Stomach (tissue), 9 donors: ENCODE results near the gene SYS1. TPM values are rescaled to one million over a fixed set of nuclear protein-coding genes. Genes with fewer than 3 reads are reported as not detected.

ENCODE experiments used
- DNase-seq, 2 donors: peaks; one replicate each; pipeline versions ENCODE4 v3.0.0 to v3.0.0-alpha.2; 2013 to 2019
- H3K27ac ChIP-seq, 5 donors: fragments of 200-600 bp in 4 of 5; sonication (generic) in 4 of 5; one replicate each; pipeline ENCODE4 v1.5.1; 2013 to 2019; ENCODE audit warnings: mild to moderate bottlenecking in 1 of 5, moderate library complexity in 1 of 5
- H3K27me3 ChIP-seq, 3 donors: fragments of 200-600 bp; sonication (generic); one replicate each; pipeline ENCODE4 v1.5.1; 2017 to 2019; ENCODE audit warnings: mixed run types in 1 of 3
- H3K36me3 ChIP-seq, 4 donors: fragments of 200-600 bp; sonication (generic); 1 replicate in 3 of 4; 2 replicates in 1 of 4; pipeline ENCODE4 v1.5.1; 2016 to 2019
- H3K4me1 ChIP-seq, 4 donors: fragments of 200-600 bp; sonication (generic); one replicate each; pipeline ENCODE4 v1.5.1; 2016 to 2019
- H3K4me3 ChIP-seq, 4 donors: fragments of 200-600 bp; sonication (generic) in 3 of 4; one replicate each; pipeline ENCODE4 v1.5.1; 2016 to 2019; ENCODE audit warnings: mild to moderate bottlenecking in 1 of 4
- H3K9me3 ChIP-seq, 4 donors: fragments of 200-600 bp; sonication (generic); one replicate each; pipeline ENCODE4 v1.5.1; 2016 to 2019
- EP300 ChIP-seq: sonication (generic); formaldehyde crosslinking; IDR thresholded peaks from one replicate; pipeline ENCODE4 v1.6.1; 2017; ENCODE audit warnings: antibody characterized with exemption
- POLR2A ChIP-seq, 4 donors: fragments of 450-650 bp; IDR thresholded peaks; one replicate each; pipeline ENCODE4 v1.6.1; 2016; ENCODE audit warnings: antibody characterized with exemption in 4 of 4, control low read depth in 2 of 4, mild to moderate bottlenecking in 1 of 4, moderate library complexity in 1 of 4
- POLR2AphosphoS5 ChIP-seq, 3 donors: sonication (generic); formaldehyde crosslinking; IDR thresholded peaks; one replicate each; pipeline ENCODE4 v1.6.1; 2016; ENCODE audit warnings: antibody characterized with exemption in 3 of 3
- WGBS, 5 donors: extraction: QIAGEN DNeasy Blood & Tissue Kit in 3 of 5; methylation state at CpG; one replicate each; pipeline versions ENCODE4 v1.1.5 to v1.1.7; 2013 to 2018; 5-methylcytosine and 5-hydroxymethylcytosine counted together
- intact Hi-C: fragments of 100-400 bp; cut with DNase I; formaldehyde crosslinking; loops from one replicate; pipeline ENCODE4 v1.15.1; 2023; ENCODE audit warnings: low total_unique reads
- polyA plus RNA-seq, 3 donors: library from polyadenylated mRNA; stranded (reverse); fragments of 200-250 nt; gene quantifications; one replicate each; pipeline ENCODE4 v1.2.3, GENCODE V29; 2013
- total RNA-seq, 5 donors: library from RNA; depleted of rRNA; stranded (reverse); fragments of >200 nt; gene quantifications; one replicate each; pipeline versions ENCODE4 v1.1.0 to v1.2.3, GENCODE V29; 2014 to 2016
- TF ChIP-seq, protein P1 (sequence below), 7 experiments: fragments of 450-650 bp in 4 of 7; fragments of 200-600 bp in 3 of 7; sonication (generic) in 3 of 7; IDR thresholded peaks; one replicate each; pipeline ENCODE4 v1.5.1; 2016 to 2019; ENCODE audit warnings: antibody characterized with exemption in 7 of 7, control low read depth in 2 of 7, mild to moderate bottlenecking in 1 of 7
- donor health status: healthy with polysubstance abuse.
- donor health status: Bipolar disorder and iron deficiency.
- donor health status: healthy.

SYS1 gene
- total and polyA plus RNA-seq, 8 donors, result 11.2 to 119 (median 21.5) TPM

DNA sequence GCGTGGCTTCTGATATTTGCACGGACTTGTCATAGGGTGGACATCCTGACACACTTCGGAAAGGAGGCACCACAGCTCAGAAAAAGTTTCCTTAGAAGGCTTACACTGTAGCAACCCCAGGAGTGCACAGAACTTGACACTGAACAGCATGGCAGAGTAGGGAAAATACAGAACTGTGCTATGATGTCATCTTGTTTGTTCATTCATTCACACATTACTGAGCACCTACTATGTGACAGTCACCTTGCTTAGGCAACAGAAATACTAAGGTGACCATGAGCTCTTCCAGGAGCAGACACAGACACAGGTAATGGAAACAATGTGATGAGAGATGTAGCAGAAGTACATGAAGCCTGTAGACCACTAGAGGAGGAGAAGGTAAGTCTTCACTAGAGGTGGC is 50.5 kb downstream of the SYS1 start:
- Histone ChIP-seq H3K36me3 (peaks cover 21 to 44% (median 35%) of the 10 kb centered on the region in 4 donors), H3K4me1 (peaks cover 20 to 38% (median 30%) of the 10 kb centered on the region in 4 donors), H3K4me3 (no peak overlapping the region), H3K27me3 (no peaks in the 10 kb centered on the region), H3K27ac (no peak overlapping the region), H3K9me3 (no peaks in the 10 kb centered on the region)
- intact Hi-C loops, result no loop called here
- DNase-seq, result no peak
- WGBS, 5 donors, result 70 to 79% (median 75%) methylated on average over 3 of the region's 3 CpGs
- TF ChIP-seq, protein P1, sequence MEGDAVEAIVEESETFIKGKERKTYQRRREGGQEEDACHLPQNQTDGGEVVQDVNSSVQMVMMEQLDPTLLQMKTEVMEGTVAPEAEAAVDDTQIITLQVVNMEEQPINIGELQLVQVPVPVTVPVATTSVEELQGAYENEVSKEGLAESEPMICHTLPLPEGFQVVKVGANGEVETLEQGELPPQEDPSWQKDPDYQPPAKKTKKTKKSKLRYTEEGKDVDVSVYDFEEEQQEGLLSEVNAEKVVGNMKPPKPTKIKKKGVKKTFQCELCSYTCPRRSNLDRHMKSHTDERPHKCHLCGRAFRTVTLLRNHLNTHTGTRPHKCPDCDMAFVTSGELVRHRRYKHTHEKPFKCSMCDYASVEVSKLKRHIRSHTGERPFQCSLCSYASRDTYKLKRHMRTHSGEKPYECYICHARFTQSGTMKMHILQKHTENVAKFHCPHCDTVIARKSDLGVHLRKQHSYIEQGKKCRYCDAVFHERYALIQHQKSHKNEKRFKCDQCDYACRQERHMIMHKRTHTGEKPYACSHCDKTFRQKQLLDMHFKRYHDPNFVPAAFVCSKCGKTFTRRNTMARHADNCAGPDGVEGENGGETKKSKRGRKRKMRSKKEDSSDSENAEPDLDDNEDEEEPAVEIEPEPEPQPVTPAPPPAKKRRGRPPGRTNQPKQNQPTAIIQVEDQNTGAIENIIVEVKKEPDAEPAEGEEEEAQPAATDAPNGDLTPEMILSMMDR (IDR thresholded peaks at IDR 0.05), result no peak

DNA sequence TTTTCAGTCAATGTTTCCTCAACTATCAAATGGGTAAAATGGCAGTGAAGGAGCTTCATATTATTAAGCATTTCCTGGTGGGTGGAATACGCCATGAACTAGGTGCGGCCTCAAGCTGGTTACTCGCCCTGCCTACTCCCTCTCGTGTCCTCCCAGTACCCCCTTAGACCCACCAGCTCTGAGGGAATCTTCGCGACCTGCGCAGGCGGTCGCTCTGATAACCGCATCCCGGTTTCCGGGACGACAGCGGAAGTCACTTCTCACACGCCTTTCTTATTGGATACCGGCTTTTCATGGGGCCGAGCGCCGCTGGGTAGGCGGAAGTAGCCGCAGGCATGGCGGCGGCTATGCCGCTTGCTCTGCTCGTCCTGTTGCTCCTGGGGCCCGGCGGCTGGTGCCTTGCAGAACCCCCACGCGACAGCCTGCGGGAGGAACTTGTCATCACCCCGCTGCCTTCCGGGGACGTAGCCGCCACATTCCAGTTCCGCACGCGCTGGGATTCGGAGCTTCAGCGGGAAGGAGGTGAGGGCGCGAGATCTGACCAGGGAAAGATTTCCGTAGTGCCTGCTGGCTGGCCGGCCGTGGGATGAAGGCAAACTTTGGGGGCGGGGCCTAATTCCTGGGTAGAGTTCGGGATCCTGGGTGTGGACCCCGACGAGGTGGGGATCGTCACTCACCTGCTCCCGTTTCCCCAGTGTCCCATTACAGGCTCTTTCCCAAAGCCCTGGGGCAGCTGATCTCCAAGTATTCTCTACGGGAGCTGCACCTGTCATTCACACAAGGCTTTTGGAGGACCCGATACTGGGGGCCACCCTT is 53.1 kb downstream of the SYS1 start, which contains the start of gene PIGT:
PIGT (plus strand) TSS at position 320 of the 816 bp plus-strand sequence; CDS start at position 336, 16 bp downstream.
- Histone ChIP-seq H3K36me3 (peaks cover 26 to 42% (median 35%) of the 10 kb centered on the region in 4 donors), H3K27me3 (no peaks in the 10 kb centered on the region), H3K27ac (peak within 1 kb of the TSS; percentile 88 to 91 (median 89)), H3K9me3 (no peaks in the 10 kb centered on the region), H3K4me1 (peaks cover 36 to 48% (median 43%) of the 10 kb centered on the region in 4 donors), H3K4me3 (peak within 1 kb of the TSS; percentile 81 to 97 (median 85))
- intact Hi-C loops, result no loop called here
- peak; percentile 89 to 95 for DNase-seq
- 0% methylated on average over 23 to 52 of the region's 52 CpGs for WGBS, 5 donors
- TF ChIP-seq, protein P1 (IDR thresholded peaks at IDR 0.05), result peak in 1 of 7 experiments; percentile 8
- TF ChIP-seq POLR2AphosphoS5 (IDR thresholded peaks at IDR 0.05), result peak; percentile 81 to 97 (median 90)
- TF ChIP-seq EP300, result no peak
- peak in 2 of 4 donors; percentile 42 to 87 for TF ChIP-seq POLR2A (IDR thresholded peaks at IDR 0.05)

DNA sequence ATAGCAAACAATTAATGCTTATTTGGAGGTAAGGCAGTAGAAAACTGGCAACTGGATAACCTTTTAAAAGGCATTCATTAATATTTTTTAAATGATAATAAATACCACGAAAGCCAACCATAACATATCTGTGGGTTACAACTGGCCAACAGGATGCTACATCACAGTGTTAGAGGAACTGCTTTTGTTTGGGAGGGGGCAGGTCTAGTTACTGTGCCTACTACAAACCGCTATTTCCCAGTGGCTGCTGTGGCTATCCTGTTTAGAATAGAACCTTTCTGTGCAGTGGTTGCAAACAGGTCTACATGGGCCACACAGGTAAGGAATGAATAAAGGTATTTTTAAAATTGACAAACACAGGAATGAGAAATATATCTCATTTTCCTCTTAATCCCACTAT is 54.0 kb downstream of the SYS1 start:
- TF ChIP-seq POLR2A (IDR thresholded peaks at IDR 0.05) (no peak), EP300 (no peak), POLR2AphosphoS5 (IDR thresholded peaks at IDR 0.05) (no peak)
- TF ChIP-seq, protein P1 (IDR thresholded peaks at IDR 0.05), result no peak
- intact Hi-C loops, result no loop called here
- no peaks in the 10 kb centered on the region for H3K27me3 ChIP-seq

More for the DNA sequence above, 54.0 kb downstream of the SYS1 start:
- WGBS, 5 donors, result 48 to 76% (median 65%) methylated on average over 2 of the region's 2 CpGs
- DNase-seq, result no peak
- Histone ChIP-seq H3K4me3 (peak overlapping the region; percentile 81 to 97 (median 85)), H3K4me1 (peaks cover 36 to 48% (median 43%) of the 10 kb centered on the region in 4 donors), H3K27ac (peak overlapping the region in 4 of 5 donors; percentile 88 to 91 (median 90)), H3K9me3 (no peaks in the 10 kb centered on the region), H3K36me3 (peaks cover 28 to 42% (median 35%) of the 10 kb centered on the region in 4 donors)

Other genes with a start within 250 kb of the SYS1 start
- gene WFDC5, start 248.0 kb upstream of the SYS1 start, total RNA-seq, result not detected
- gene WFDC5, start 248.0 kb upstream of the SYS1 start, polyA plus RNA-seq, result 1 to 10 TPM in 1 of 3 donors, not detected in 2; 3.7 TPM
- gene WFDC12, start 238.7 kb upstream of the SYS1 start, total RNA-seq, result not detected
- under 1 TPM in 1 of 3 donors, not detected in 2; 0.15 TPM for gene WFDC12, start 238.7 kb upstream of the SYS1 start, polyA plus RNA-seq
- 10 to 100 TPM in 1 of 5 donors, 1 to 10 TPM in 2, not detected in 2; 1.6 to 90.4 (median 2.3) TPM for gene PI3, start 188.3 kb upstream of the SYS1 start, total RNA-seq
- gene PI3, start 188.3 kb upstream of the SYS1 start, polyA plus RNA-seq, result 100 to 1,000 TPM in 1 of 3 donors, 10 to 100 TPM in 1, 1 to 10 TPM in 1; 4.0 to 172 (median 38.3) TPM
- not detected for gene SEMG1, start 156.1 kb upstream of the SYS1 start, total RNA-seq
- not detected for gene SEMG1, start 156.1 kb upstream of the SYS1 start, polyA plus RNA-seq
- not detected for gene SEMG2, start 141.8 kb upstream of the SYS1 start, total RNA-seq
- gene SEMG2, start 141.8 kb upstream of the SYS1 start, polyA plus RNA-seq, result not detected
- 100 to 1,000 TPM in 3 of 5 donors, 10 to 100 TPM in 1, 1 to 10 TPM in 1; 9.7 to 276 (median 127) TPM for gene SLPI, start 108.6 kb upstream of the SYS1 start, total RNA-seq
- 100 to 1,000 TPM in 2 of 3 donors, 10 to 100 TPM in 1; 42.8 to 420 (median 150) TPM for gene SLPI, start 108.6 kb upstream of the SYS1 start, polyA plus RNA-seq
- 1 to 10 TPM in 1 of 5 donors, not detected in 4; 2.2 TPM for gene RBPJL, start 56.3 kb upstream of the SYS1 start, total RNA-seq
- 10 to 100 TPM in 1 of 3 donors, 1 to 10 TPM in 2; 2.7 to 10.4 (median 4.1) TPM for gene RBPJL, start 56.3 kb upstream of the SYS1 start, polyA plus RNA-seq
- gene MATN4, start 54.9 kb upstream of the SYS1 start, total RNA-seq, result under 1 TPM in 1 of 5 donors, not detected in 4; 0.37 TPM
- gene MATN4, start 54.9 kb upstream of the SYS1 start, polyA plus RNA-seq, result under 1 TPM in 2 of 3 donors, not detected in 1; 0.25 to 0.30 TPM
- 100 to 1,000 TPM in 2 of 5 donors, 10 to 100 TPM in 3; 27.4 to 343 (median 81.4) TPM for gene SDC4, start 14.7 kb upstream of the SYS1 start, total RNA-seq
- 10 to 100 TPM; 29.6 to 97.3 (median 78.8) TPM for gene SDC4, start 14.7 kb upstream of the SYS1 start, polyA plus RNA-seq
- gene TP53TG5, start 15.2 kb downstream of the SYS1 start, total RNA-seq, result not detected
- gene TP53TG5, start 15.2 kb downstream of the SYS1 start, polyA plus RNA-seq, result under 1 TPM in 2 of 3 donors, not detected in 1; 0.12 to 0.33 TPM
- gene DBNDD2, start 45.1 kb downstream of the SYS1 start, total RNA-seq, result 100 to 1,000 TPM in 1 of 5 donors, 10 to 100 TPM in 4; 10.6 to 131 (median 51.3) TPM
- 10 to 100 TPM; 55.6 to 90.7 (median 77.6) TPM for gene DBNDD2, start 45.1 kb downstream of the SYS1 start, polyA plus RNA-seq
- gene PIGT, start 53.0 kb downstream of the SYS1 start, total RNA-seq, result 100 to 1,000 TPM in 2 of 5 donors, 10 to 100 TPM in 3; 22.6 to 137 (median 87.2) TPM
- 10 to 100 TPM; 30.5 to 72.5 (median 45.0) TPM for gene PIGT, start 53.0 kb downstream of the SYS1 start, polyA plus RNA-seq
- 10 to 100 TPM in 2 of 5 donors, 1 to 10 TPM in 2, not detected in 1; 2.2 to 82.8 (median 37.6) TPM for gene WFDC2, start 106.6 kb downstream of the SYS1 start, total RNA-seq
- 10 to 100 TPM in 2 of 3 donors, 1 to 10 TPM in 1; 6.4 to 57.7 (median 49.0) TPM for gene WFDC2, start 106.6 kb downstream of the SYS1 start, polyA plus RNA-seq
- not detected for gene SPINT3, start 152.5 kb downstream of the SYS1 start, total RNA-seq
- gene SPINT3, start 152.5 kb downstream of the SYS1 start, polyA plus RNA-seq, result not detected
- gene WFDC6, start 176.3 kb downstream of the SYS1 start, total RNA-seq, result not detected
- not detected for gene WFDC6, start 176.3 kb downstream of the SYS1 start, polyA plus RNA-seq
- not detected for gene EPPIN, start 184.2 kb downstream of the SYS1 start, total RNA-seq
- gene EPPIN, start 184.2 kb downstream of the SYS1 start, polyA plus RNA-seq, result not detected
- gene WFDC8, start 216.1 kb downstream of the SYS1 start, total RNA-seq, result not detected
- gene WFDC8, start 216.1 kb downstream of the SYS1 start, polyA plus RNA-seq, result not detected